Uterus (tissue), 2 donors: Measurements from ENCODE around the gene TPP2.

ENCODE experiments used
- CTCF ChIP-seq, 4 experiments: fragments of 200-600 bp in 2 of 4; fragments of 450-650 bp in 2 of 4; sonication (generic) in 2 of 4; IDR thresholded peaks; one replicate each; pipeline ENCODE4 v1.5.1; 2016 to 2019; ENCODE audit warnings: antibody characterized with exemption in 4 of 4, mild to moderate bottlenecking in 2 of 4, moderate library complexity in 1 of 4
- POLR2A ChIP-seq, 2 donors: fragments of 450-650 bp; IDR thresholded peaks; one replicate each; pipeline ENCODE4 v1.6.1; 2016; ENCODE audit warnings: antibody characterized with exemption in 2 of 2, mild to moderate bottlenecking in 1 of 2, moderate library complexity in 1 of 2

DNA sequence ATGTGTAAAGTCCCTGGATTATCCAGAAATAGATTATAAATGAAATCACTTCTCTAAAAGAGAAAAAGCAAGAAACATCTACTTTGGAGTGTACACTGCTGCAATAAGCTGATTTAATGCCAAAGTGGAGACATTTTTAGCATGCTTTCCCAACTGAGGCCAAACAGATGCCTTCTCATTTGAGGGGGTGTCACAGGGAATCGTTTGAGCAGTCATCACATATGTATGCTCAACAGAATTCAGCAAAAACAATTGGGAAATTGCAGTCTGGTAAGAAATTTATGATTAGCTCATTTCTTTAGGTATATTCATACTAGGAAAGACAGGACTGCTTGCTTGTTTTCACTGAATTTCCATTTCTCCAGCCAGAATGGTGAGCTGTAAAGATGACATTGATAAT, 27.3 kb upstream of the TPP2 start:
- no peak for TF ChIP-seq POLR2A (IDR thresholded peaks at IDR 0.05)
- no peak for TF ChIP-seq CTCF (IDR thresholded peaks at IDR 0.05)
